ENCODE data around the gene VPS45.
"Not testable (repeated sequence)": the region's sequence is repeated elsewhere in the genome, so short reads cannot be mapped to it uniquely, and the experiment has no call there.

Gene VPS45

GRCh38 chr1:150161747-150162581, 94.4 kb downstream of the VPS45 start:
- no peak for DNase-seq (ENCODE audit: low spot score)

GRCh38 chr1:150162582-150162861, 94.9 kb downstream of the VPS45 start:
- DNase-seq (ENCODE audit: low spot score) = peak; percentile 15

- DNase-seq (ENCODE audit: low spot score) = peak; percentile 96
Measured at GRCh38 chr1:150162862-150163706, 95.5 kb downstream of the VPS45 start.

- no peak for DNase-seq (ENCODE audit: low spot score)
Measured at GRCh38 chr1:150164224-150164623, 96.6 kb downstream of the VPS45 start.

- no peak for DNase-seq (ENCODE audit: low spot score)
Measured at GRCh38 chr1:150164779-150165178, 97.2 kb downstream of the VPS45 start.

- DNase-seq (ENCODE audit: low spot score) = peak; percentile 70
Measured at GRCh38 chr1:150165622-150166612, 98.3 kb downstream of the VPS45 start.

- DNase-seq (ENCODE audit: low spot score) = peak; percentile 84
Measured at GRCh38 chr1:150168960-150169601, 101.5 kb downstream of the VPS45 start.

- no peak for DNase-seq (ENCODE audit: low spot score)
Measured at GRCh38 chr1:150171801-150172200, 104.2 kb downstream of the VPS45 start.

GRCh38 chr1:150173141-150173585, 105.6 kb downstream of the VPS45 start:
- DNase-seq (ENCODE audit: low spot score) = no peak

GRCh38 chr1:150176593-150176992, 109.0 kb downstream of the VPS45 start:
- no peak for DNase-seq (ENCODE audit: low spot score)

GRCh38 chr1:150178548-150178947, 111.0 kb downstream of the VPS45 start:
- no peak for DNase-seq (ENCODE audit: low spot score)

GRCh38 chr1:150179867-150180266, 112.3 kb downstream of the VPS45 start:
- no peak for DNase-seq (ENCODE audit: low spot score)

- no peak for DNase-seq (ENCODE audit: low spot score)
Measured at GRCh38 chr1:150180474-150180873, 112.9 kb downstream of the VPS45 start.

- no peak for DNase-seq (ENCODE audit: low spot score)
Measured at GRCh38 chr1:150182247-150182646, 114.7 kb downstream of the VPS45 start.

GRCh38 chr1:150183061-150183460, 115.5 kb downstream of the VPS45 start:
- no peak for DNase-seq (ENCODE audit: low spot score)

- DNase-seq (ENCODE audit: low spot score) = no peak
Measured at GRCh38 chr1:150185481-150185880, 117.9 kb downstream of the VPS45 start.

GRCh38 chr1:150186438-150186788, 118.8 kb downstream of the VPS45 start:
- DNase-seq (ENCODE audit: low spot score) = not testable (repeated sequence)

- peak; percentile 67 for DNase-seq (ENCODE audit: low spot score)
Measured at GRCh38 chr1:150186789-150187559, 119.4 kb downstream of the VPS45 start.

- no peak for DNase-seq (ENCODE audit: low spot score)
Measured at GRCh38 chr1:150187560-150187931, 120.0 kb downstream of the VPS45 start.

- DNase-seq (ENCODE audit: low spot score) = peak; percentile 78
Measured at GRCh38 chr1:150192012-150192411, 124.4 kb downstream of the VPS45 start.
